B cell (primary cell): Measurements from ENCODE around the gene ARHGEF17. TPM values are rescaled to one million over a fixed set of nuclear protein-coding genes. Genes with fewer than 3 reads are reported as not detected.

Experiments
- ATAC-seq: fragments of 200-7000 bp; cut with Tn5 transposase; one replicate; pipeline ENCODE4 v1.10.0; 2021; ENCODE audit warnings: low read depth, mild to moderate bottlenecking, moderate number of reproducible peaks, moderate library complexity
- CTCF ChIA-PET: fragments of 350-600 bp; sonication (Branson Sonifier 250); formaldehyde crosslinking; loops from one replicate; lab custom pipeline; 2021; ENCODE audit warnings: antibody characterized with exemption, inconsistent platforms; lab: Charles Lee
- POLR2A ChIA-PET: fragments of 350-600 bp; sonication (Branson Sonifier 250); formaldehyde crosslinking; loops from one replicate; lab custom pipeline; 2021; ENCODE audit warnings: antibody characterized with exemption; lab: Charles Lee
- DNase-seq: peaks from one replicate; pipeline ENCODE4 v3.0.0; 2013
- H2AFZ ChIP-seq: 2 replicates; pipeline ENCODE4 v1.6.1; 2012; ENCODE audit warnings: mild to moderate bottlenecking, low read depth, low read length; ENCODE audit not compliant: insufficient read depth, poor library complexity, severe bottlenecking
- H3K27ac ChIP-seq, 2 donors: 1 replicate in 1 of 2; 2 replicates in 1 of 2; pipeline ENCODE4 v1.5.1; 2012 to 2013; ENCODE audit warnings: low read length in 2 of 2, mild to moderate bottlenecking in 2 of 2, moderate library complexity in 1 of 2
- H3K27me3 ChIP-seq, 4 experiments: fragments of 200-600 bp in 1 of 4; sonication (generic) in 1 of 4; replicated peaks in 1 of 4; 1 replicate in 2 of 4; 2 replicates in 2 of 4; pipeline versions ENCODE4 v1.6.1 to v1.7.0; 2013 to 2016; ENCODE audit warnings: low read length in 3 of 4, mild to moderate bottlenecking in 2 of 4, mixed read lengths in 1 of 4, moderate library complexity in 1 of 4; ENCODE audit not compliant: insufficient read depth in 4 of 4, control insufficient read depth in 3 of 4; ENCODE audit errors: control extremely low read depth in 1 of 4
- H3K36me3 ChIP-seq, 2 experiments: replicated peaks in 1 of 2; 1 replicate in 1 of 2; 2 replicates in 1 of 2; pipeline versions ENCODE4 v1.6.1 to v1.7.1; 2013; ENCODE audit warnings: low read length in 1 of 2; ENCODE audit not compliant: insufficient read depth in 2 of 2, control insufficient read depth in 1 of 2; ENCODE audit errors: control extremely low read depth in 1 of 2, extremely low read depth in 1 of 2
- H3K4me1 ChIP-seq, 2 donors: fragments of 200-600 bp in 1 of 2; sonication (generic) in 1 of 2; 1 replicate in 1 of 2; 2 replicates in 1 of 2; pipeline versions ENCODE4 v1.5.1 to v1.6.1; 2013 to 2017; ENCODE audit warnings: low read length in 2 of 2; ENCODE audit not compliant: control insufficient read depth in 2 of 2, insufficient read depth in 2 of 2
- H3K4me2 ChIP-seq: replicated peaks from 2 replicates; pipeline ENCODE3; 2012; ENCODE audit warnings: mild to moderate bottlenecking, low read depth, low read length; ENCODE audit not compliant: poor library complexity, severe bottlenecking
- H3K4me3 ChIP-seq, 5 experiments: fragments of 200-600 bp in 1 of 5; sonication (generic) in 1 of 5; 1 replicate in 3 of 5; 2 replicates in 2 of 5; pipeline versions ENCODE4 v1.5.1 to v1.7.0; 2011 to 2016; ENCODE audit warnings: low read length in 4 of 5, mild to moderate bottlenecking in 4 of 5, low read depth in 2 of 5, control low read depth in 1 of 5, moderate library complexity in 1 of 5; ENCODE audit not compliant: insufficient read depth in 1 of 5; ENCODE audit errors: control extremely low read depth in 1 of 5, extremely low read depth in 1 of 5
- H3K79me2 ChIP-seq: fragments of 200-600 bp; sonication (generic); one replicate; pipeline ENCODE4 v1.6.0; 2016; ENCODE audit warnings: low read length; ENCODE audit not compliant: control insufficient read depth, insufficient read depth
- H3K9ac ChIP-seq: fragments of 200-600 bp; sonication (generic); 2 replicates; pipeline ENCODE4 v1.6.1; 2017; ENCODE audit warnings: mild to moderate bottlenecking, low read length, moderate library complexity
- H3K9me3 ChIP-seq, 3 donors: one replicate each; pipeline versions ENCODE4 v1.6.1 to v1.7.1; 2013; ENCODE audit warnings: low read length in 2 of 3; ENCODE audit not compliant: control insufficient read depth in 2 of 3, insufficient read depth in 1 of 3; ENCODE audit errors: control extremely low read depth in 1 of 3
- H4K20me1 ChIP-seq: 2 replicates; pipeline ENCODE4 v1.6.0; 2012; ENCODE audit warnings: mild to moderate bottlenecking, low read length; ENCODE audit not compliant: insufficient read depth, control insufficient read depth, poor library complexity, severe bottlenecking
- H3K27ac Mint-ChIP-seq: one replicate; pipeline ENCODE4 v1.8.0; 2021; ENCODE audit warnings: mixed read lengths
- H3K27me3 Mint-ChIP-seq: one replicate; pipeline ENCODE4 v1.8.0; 2021; ENCODE audit warnings: mixed read lengths
- H3K4me1 Mint-ChIP-seq: one replicate; pipeline ENCODE4 v1.8.0; 2021; ENCODE audit warnings: mixed read lengths
- H3K4me3 Mint-ChIP-seq: one replicate; pipeline ENCODE4 v1.8.0; 2021; ENCODE audit warnings: mixed read lengths
- H3K9me3 Mint-ChIP-seq: one replicate; pipeline ENCODE4 v1.8.0; 2022; ENCODE audit warnings: mixed read lengths; ENCODE audit not compliant: insufficient read depth
- EZH2 ChIP-seq: IDR thresholded peaks from 2 replicates; pipeline ENCODE4 v1.6.1; 2012; ENCODE audit warnings: borderline replicate concordance, low read depth, mild to moderate bottlenecking, moderate library complexity, low read length; ENCODE audit not compliant: insufficient read depth, poor library complexity, severe bottlenecking
- WGBS: methylation state at CpG from one replicate; pipeline ENCODE4 v1.1.5; 2013; ENCODE audit warnings: missing lambda C conversion rate; ENCODE audit not compliant: insufficient coverage; 5-methylcytosine and 5-hydroxymethylcytosine counted together
- intact Hi-C: fragments of 100-400 bp; cut with micrococcal nuclease; formaldehyde crosslinking; loops from one replicate; pipeline ENCODE4 v1.10.0; 2022
- polyA plus RNA-seq: library from polyadenylated mRNA; depleted of rRNA; stranded (reverse); fragments of >200 nt; gene quantifications from 2 replicates; pipeline ENCODE4 v1.2.3, GENCODE V29; 2012
- total RNA-seq, 2 donors: library from RNA; stranded (reverse); fragments of 120-200 nt in 1 of 2; gene quantifications; 1 replicate in 1 of 2; 2 replicates in 1 of 2; pipeline versions ENCODE4 v1.2.3 to v1.2.4, GENCODE V29; 2013 to 2022
- TF ChIP-seq, protein P1 (sequence below): fragments of 200-600 bp; IDR thresholded peaks from one replicate; pipeline ENCODE4 v1.8.0; 2022; ENCODE audit warnings: antibody characterized with exemption, mild to moderate bottlenecking

ARHGEF17 gene
- total and polyA plus RNA-seq, 2 donors (not counting 1 experiment from before 2014, with no cell fraction given) = 0.05 TPM; not detected in 1

- Histone ChIP-seq H3K27me3 (peaks cover 0 to 27% (median 0%) of the 10 kb centered on the region in 4 experiments), H3K9ac (no peak overlapping the region), H3K4me1 (peaks cover 28 to 37% of the 10 kb centered on the region in 2 donors), H2AFZ (no peak overlapping the region), H3K36me3 (no peaks in the 10 kb centered on the region), H3K4me2 (no peak overlapping the region), H3K27ac (no peak overlapping the region), H4K20me1 (no peaks in the 10 kb centered on the region), H3K9me3 (no peaks in the 10 kb centered on the region), H3K4me3 (no peak overlapping the region), H3K79me2 (no peaks in the 10 kb centered on the region)
- TF ChIP-seq EZH2 = no peak
- TF ChIP-seq, protein P1, sequence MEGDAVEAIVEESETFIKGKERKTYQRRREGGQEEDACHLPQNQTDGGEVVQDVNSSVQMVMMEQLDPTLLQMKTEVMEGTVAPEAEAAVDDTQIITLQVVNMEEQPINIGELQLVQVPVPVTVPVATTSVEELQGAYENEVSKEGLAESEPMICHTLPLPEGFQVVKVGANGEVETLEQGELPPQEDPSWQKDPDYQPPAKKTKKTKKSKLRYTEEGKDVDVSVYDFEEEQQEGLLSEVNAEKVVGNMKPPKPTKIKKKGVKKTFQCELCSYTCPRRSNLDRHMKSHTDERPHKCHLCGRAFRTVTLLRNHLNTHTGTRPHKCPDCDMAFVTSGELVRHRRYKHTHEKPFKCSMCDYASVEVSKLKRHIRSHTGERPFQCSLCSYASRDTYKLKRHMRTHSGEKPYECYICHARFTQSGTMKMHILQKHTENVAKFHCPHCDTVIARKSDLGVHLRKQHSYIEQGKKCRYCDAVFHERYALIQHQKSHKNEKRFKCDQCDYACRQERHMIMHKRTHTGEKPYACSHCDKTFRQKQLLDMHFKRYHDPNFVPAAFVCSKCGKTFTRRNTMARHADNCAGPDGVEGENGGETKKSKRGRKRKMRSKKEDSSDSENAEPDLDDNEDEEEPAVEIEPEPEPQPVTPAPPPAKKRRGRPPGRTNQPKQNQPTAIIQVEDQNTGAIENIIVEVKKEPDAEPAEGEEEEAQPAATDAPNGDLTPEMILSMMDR = no peak
- Mint-ChIP-seq H3K4me3 (no peak overlapping the region), H3K4me1 (peaks cover 31% of the 10 kb centered on the region), H3K27me3 (peaks cover 12% of the 10 kb centered on the region), H3K27ac (no peak overlapping the region), H3K9me3 (no peaks in the 10 kb centered on the region)
- ATAC-seq (no peak), DNase-seq (no peak)
- ChIA-PET POLR2A (no interaction called here), CTCF (interaction anchor here (0.9 to 10.9 kb wide), 5 partner anchors 10 to 107 kb away, joined by 3 to 104 read pairs (median 29); partner anchors contain the start of gene ARHGEF17)
- WGBS = no CpG with 5 or more reads among the region's 5 CpGs
- intact Hi-C loops = no loop called here
Observed at GRCh38 chr11:73292525-73292894, 15.6 kb upstream of the ARHGEF17 start.

DNA sequence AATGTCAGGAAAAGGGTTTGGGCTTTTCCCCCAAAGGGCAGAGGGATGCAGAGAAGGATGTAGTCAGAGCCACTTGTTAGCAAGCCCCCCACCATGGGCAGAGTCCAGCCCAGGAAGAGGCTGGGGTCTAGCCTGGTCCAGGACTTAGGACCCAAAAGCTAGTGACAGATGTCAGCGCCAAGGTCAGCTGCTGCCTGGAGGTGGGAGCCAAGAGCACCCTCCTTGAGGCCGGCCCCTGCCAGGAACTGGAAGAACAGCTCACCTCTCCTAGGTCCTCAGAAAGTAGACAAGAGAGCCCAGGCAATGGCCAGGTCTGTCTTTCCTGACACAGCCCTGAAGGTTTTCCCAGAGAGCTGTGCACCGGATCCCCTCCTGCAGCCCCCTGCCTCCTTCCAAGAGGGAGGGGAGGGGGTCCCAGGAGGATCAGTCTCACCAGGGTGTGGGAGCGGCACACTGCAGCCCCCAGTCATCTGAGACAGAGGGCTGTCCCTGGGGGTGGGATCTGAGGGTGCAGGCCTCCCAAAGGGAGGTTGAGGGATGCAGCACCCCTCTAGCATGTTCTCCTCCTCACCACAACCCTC, 14.6 kb upstream of the ARHGEF17 start:
- intact Hi-C loops = no loop called here
- H3K4me1 Mint-ChIP-seq = peaks cover 24% of the 10 kb centered on the region
- Histone ChIP-seq H3K9me3 (no peaks in the 10 kb centered on the region), H3K27me3 (peaks cover 0 to 36% (median 0%) of the 10 kb centered on the region in 4 experiments), H3K4me3 (no peak overlapping the region), H3K4me1 (peaks cover 20 to 27% of the 10 kb centered on the region in 2 donors), H4K20me1 (no peaks in the 10 kb centered on the region), H3K36me3 (no peaks in the 10 kb centered on the region), H3K79me2 (no peaks in the 10 kb centered on the region), H3K27ac (no peak overlapping the region), H3K9ac (no peak overlapping the region), H3K4me2 (no peak overlapping the region), H2AFZ (no peak overlapping the region)
- POLR2A ChIA-PET = no interaction called here
- H3K4me3 Mint-ChIP-seq = no peak overlapping the region
- DNase-seq (no peak), ATAC-seq (no peak)
- no peak overlapping the region for H3K27ac Mint-ChIP-seq
- no peak for TF ChIP-seq EZH2
- TF ChIP-seq, protein P1 = no peak
- no peaks in the 10 kb centered on the region for H3K9me3 Mint-ChIP-seq
- H3K27me3 Mint-ChIP-seq = peaks cover 19% of the 10 kb centered on the region
- WGBS = 94% methylated on average over 3 of the region's 4 CpGs
- CTCF ChIA-PET = interaction anchor here (0.9 to 10.9 kb wide), 5 partner anchors 42 to 367 kb away, joined by 3 to 104 read pairs (median 4); no protein-coding TSS in a partner anchor
